Measurements from ENCODE around the gene LILRB4.
"Not testable (repeated sequence)": the region's sequence is repeated elsewhere in the genome, so short reads cannot be mapped to it uniquely, and the experiment has no call there.

Gene LILRB4

GRCh38 chr19:54662730-54663129 is at the start of gene LILRB4:
Gene LILRB4, plus strand, starts transcription at chr19:54662985. Its CDS starts 49 bp downstream, at chr19:54663034.
- DNase-seq: no peak

GRCh38 chr19:54614726-54615125 is 48.1 kb upstream of the LILRB4 start:
- DNase-seq: no peak

GRCh38 chr19:54616057-54616456 is 46.7 kb upstream of the LILRB4 start:
- DNase-seq: no peak

DNA sequence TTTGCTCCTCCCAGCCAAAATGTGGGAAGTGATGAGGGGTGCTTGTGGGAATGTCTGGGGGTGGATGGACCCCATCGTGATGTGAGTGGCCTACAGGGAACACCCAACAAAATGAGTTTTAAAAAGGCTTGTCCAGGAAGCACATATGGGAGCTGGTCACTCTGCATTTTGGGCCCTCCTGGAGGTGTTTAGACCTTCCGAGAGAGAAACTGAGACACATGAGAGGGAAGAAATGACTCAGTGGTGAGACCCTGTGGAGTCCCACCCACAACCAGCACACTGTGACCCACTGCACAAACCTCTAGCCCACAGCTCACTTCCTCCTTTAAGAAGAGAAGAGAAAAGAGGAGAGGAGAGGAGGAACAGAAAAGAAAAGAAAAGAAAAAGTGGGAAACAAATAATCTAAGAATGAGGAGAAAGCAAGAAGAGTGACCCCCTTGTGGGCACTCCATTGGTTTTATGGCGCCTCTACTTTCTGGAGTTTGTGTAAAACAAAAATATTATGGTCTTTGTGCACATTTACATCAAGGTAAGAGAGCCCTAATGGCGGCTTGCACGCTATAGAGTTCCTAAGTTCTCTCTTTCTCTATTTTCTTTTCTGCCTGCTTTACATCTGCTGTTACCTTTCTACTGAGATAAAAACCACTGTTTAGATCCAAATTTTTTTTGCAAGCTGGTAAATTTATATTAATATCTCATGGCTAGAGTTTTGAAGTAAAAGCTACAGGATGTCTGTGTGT is 45.8 kb upstream of the LILRB4 start:
- DNase-seq: no peak

- DNase-seq: no peak
Observed at GRCh38 chr19:54620464-54620863, 42.3 kb upstream of the LILRB4 start.

GRCh38 chr19:54622431-54622830 is 40.4 kb upstream of the LILRB4 start:
- DNase-seq: no peak

- DNase-seq: not testable (repeated sequence)
Observed at GRCh38 chr19:54624234-54624633, 38.6 kb upstream of the LILRB4 start.

DNA sequence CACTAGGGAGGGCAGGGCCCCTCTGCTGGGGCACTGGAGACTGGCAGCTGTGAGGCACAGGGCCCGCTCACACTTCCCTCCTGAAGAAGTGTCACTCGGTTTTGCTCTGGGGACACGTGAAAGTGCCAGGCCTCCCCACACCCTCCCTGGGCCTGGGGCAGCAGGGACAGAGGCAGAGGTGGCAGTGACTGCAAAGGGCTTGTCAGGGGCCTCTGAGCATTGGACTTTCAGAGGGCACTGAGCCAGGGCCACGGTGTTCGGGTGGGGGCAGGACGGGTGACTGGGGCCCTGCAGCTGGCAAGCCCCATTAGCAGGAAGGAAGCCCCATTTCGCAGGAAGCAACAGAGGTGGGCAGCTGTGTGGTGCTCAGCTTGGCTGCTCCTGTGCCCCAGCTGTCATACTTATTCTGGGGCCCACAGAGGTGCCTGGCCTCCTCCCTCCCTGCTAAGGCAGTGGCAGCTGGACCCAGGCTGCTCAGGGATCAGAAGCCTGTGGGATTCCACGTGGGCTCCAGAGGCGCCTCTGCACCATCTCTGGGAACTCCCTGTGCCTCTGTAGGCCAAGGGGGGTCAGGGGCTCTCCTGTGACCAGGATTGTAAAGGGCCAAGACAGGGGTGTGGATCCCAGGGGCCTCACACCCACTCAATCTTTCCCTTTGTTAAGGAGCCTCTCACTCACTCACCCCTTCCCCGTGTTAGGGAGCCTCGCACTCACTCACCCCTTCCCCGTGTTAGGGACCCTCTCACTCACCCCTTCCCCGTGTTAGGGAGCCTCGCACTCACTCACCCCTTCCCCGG is 37.7 kb upstream of the LILRB4 start:
- DNase-seq: not testable (repeated sequence)

- DNase-seq: no peak
Observed at GRCh38 chr19:54626757-54627156, 36.0 kb upstream of the LILRB4 start.

DNA sequence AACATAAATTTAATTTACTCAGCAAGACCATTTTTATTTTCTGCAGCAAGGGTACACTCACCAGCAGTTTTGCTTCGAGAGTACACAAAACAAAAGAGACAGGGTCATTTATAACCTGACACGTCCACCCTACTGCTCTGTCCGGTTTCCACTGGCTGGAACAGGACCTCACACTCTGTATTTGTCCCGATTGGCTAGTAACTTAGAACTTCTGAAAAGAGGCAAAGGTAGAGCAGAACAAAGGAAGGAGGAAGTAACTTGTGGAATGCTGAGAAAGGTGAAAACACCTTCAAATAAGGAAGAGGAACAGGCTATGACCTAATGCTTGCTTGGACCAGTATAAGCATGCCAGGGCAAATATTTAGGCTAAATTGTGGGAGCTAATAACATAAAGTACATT is 34.9 kb upstream of the LILRB4 start:
- not testable (repeated sequence) for DNase-seq

DNA sequence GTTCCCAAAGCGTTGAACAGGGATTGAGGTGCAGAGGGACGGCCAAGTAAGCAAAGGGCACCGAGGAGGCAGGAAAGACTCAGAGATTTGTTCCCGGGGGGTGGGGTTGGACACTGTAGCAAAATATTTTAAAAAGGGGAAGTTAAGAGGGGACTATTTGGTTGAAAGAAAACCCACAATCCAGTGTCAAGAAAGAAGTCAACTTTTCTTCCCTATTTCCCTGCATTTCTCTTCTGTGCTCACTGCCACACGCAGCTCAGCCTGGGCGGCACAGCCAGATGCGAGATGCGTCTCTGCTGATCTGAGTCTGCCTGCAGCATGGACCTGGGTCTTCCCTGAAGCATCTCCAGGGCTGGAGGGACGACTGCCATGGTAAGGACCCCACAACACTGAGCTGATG is 32.5 kb upstream of the LILRB4 start, which contains the start of gene LILRB1:
LILRB1 (plus strand) TSS at position 223 of the 400 bp plus-strand sequence. CDS start 590 bp downstream, outside the sequence.
- DNase-seq: not testable (repeated sequence)

- no peak for DNase-seq
Observed at GRCh38 chr19:54630782-54631181, 32.0 kb upstream of the LILRB4 start.

- DNase-seq: not testable (repeated sequence)
Observed at GRCh38 chr19:54631489-54632337, 31.1 kb upstream of the LILRB4 start.

- DNase-seq: not testable (repeated sequence)
Observed at GRCh38 chr19:54632517-54632916, 30.3 kb upstream of the LILRB4 start.

- no peak for DNase-seq
Observed at GRCh38 chr19:54633401-54633800, 29.4 kb upstream of the LILRB4 start.

- not testable (repeated sequence) for DNase-seq
Observed at GRCh38 chr19:54636081-54636480, 26.7 kb upstream of the LILRB4 start.

DNA sequence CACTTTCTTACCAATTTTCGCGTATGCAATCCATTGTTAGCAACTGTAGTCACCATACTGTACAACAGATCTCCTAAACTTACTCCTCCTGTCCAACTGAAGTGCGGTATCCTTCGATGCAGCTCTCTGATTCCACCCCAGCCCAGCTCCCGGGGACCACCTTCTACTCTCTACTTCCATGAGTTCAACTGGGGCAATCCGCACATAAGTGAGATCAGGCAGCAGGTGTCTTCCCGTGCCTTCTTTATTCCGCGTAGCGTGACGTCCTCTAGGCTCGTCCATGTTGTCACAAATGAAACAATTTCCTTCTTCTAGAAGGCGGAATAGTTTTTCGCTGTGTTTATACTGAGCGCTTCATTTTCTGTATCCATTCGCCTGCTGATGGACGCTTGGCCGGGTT is 24.1 kb upstream of the LILRB4 start:
- DNase-seq: no peak

DNA sequence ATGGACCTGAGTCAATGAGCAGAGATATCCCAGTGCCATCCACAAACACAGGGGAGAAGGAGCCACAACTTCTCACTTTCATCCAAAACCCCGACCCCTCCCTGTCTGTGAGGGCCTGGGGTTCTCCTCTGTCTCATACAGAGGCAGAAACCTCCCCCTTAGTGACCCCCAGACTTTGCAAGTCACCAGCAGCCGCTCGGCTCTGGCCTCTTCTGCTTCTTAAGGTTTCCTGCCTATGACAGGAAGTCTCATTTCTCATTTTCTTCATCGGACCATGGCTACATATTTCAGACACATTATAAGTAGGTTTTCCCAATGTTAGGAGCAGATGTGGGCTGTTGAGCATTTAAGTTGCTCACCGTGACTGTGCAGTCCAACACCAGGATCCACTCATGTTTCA is 19.8 kb upstream of the LILRB4 start:
- DNase-seq: not testable (repeated sequence)

- not testable (repeated sequence) for DNase-seq
Observed at GRCh38 chr19:54643583-54643982, 19.2 kb upstream of the LILRB4 start.

DNA sequence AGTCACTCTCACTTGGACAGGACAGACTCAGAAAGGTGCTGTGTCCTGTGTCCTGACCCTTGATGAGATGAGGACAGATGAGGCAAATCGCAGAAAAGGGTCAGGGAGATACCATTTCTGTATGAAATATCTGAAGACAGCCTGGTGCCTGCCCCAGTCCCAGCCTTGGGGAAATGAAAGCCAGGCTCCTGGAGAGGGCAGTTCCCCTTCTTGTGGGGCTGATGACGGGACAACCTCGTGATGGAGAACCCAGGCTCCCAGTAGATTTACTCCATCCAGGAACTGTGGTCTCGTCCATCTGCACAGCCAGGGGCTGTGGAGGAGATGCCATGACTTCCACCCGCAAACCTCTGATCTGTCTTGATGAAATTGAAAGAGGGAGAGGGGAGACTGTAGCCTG is 18.7 kb upstream of the LILRB4 start:
- DNase-seq: no peak

GRCh38 chr19:54646331-54646841 is 16.4 kb upstream of the LILRB4 start:
- no peak for DNase-seq

GRCh38 chr19:54648129-54648528 is 14.7 kb upstream of the LILRB4 start:
- DNase-seq: no peak
